Vagina (tissue), 2 donors: ENCODE measurements around the gene INPP5K.

Experiments used
- CTCF ChIP-seq, 3 experiments: fragments of 450-650 bp in 2 of 3; fragments of 200-600 bp in 1 of 3; sonication (generic) in 1 of 3; IDR thresholded peaks; one replicate each; pipeline ENCODE4 v1.5.1; 2017 to 2019; ENCODE audit warnings: antibody characterized with exemption in 3 of 3, mild to moderate bottlenecking in 2 of 3, moderate library complexity in 2 of 3
- POLR2A ChIP-seq, 2 donors: fragments of 450-650 bp; IDR thresholded peaks; one replicate each; pipeline ENCODE4 v1.6.1; 2017; ENCODE audit warnings: antibody characterized with exemption in 2 of 2, mild to moderate bottlenecking in 2 of 2, moderate library complexity in 2 of 2
- POLR2AphosphoS5 ChIP-seq, 2 donors: sonication (generic); formaldehyde crosslinking; IDR thresholded peaks; one replicate each; pipeline ENCODE4 v1.9.0; 2017; ENCODE audit warnings: antibody characterized with exemption in 2 of 2, mild to moderate bottlenecking in 2 of 2, low read depth in 1 of 2; ENCODE audit not compliant: insufficient read depth in 1 of 2

DNA sequence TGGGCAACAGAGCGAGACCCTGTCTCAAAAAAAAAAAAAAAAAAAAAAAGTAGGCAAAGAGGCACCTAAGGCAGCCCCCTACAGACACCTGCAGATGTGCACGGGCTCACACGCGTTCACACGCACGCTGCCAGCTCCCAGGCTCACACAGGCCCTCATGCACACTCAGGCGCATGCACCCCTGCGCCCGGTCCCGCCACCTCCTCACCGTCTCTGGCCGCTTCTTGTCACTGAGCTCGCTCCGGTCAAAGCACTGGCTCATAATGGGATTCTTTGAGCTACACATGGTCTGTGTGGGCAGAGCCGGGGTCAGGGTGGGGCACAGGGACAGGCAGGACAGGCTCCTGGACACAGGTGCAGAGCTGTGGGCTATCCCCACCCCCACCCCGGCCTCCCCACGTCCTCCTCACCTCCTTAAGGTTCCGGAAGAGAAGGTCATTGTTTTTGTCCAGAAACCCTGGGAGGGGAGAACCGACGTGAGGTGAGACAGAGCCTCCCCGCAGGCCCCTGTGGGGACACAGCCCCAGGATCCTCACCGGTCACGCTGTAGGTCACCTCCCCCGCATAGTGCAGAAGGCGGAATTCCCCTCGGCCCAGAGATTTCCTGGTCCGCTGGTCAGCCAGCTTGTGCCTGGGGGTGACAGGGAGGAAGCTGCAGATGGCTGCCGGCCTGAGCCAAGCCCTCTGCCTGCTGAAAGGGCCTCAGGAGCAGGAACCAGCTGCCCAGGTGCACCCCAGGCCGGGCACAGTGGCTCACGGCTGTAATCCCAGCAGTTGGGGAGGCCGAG lies 41.8 kb downstream of the INPP5K start:
- TF ChIP-seq CTCF (IDR thresholded peaks at IDR 0.05) (no peak), POLR2AphosphoS5 (IDR thresholded peaks at IDR 0.05; ENCODE audit: insufficient read depth in 1 of 2, low read depth in 1 of 2) (no peak), POLR2A (IDR thresholded peaks at IDR 0.05) (no peak)
